NT2/D1 (cell line): ENCODE measurements around the gene TMCO4.

Source experiments
- DNase-seq: peaks from one replicate; pipeline ENCODE4 v3.0.0-alpha.2; 2011; ENCODE audit warnings: low read depth, low spot score
- H3K27me3 ChIP-seq: 2 replicates; pipeline ENCODE4 v1.6.0; 2011; ENCODE audit warnings: mild to moderate bottlenecking; ENCODE audit not compliant: insufficient read length, insufficient read depth
- H3K36me3 ChIP-seq: 2 replicates; pipeline ENCODE4 v1.6.1; 2011; ENCODE audit warnings: mild to moderate bottlenecking, low read length, mixed read lengths; ENCODE audit not compliant: insufficient read depth, insufficient read length
- H3K4me1 ChIP-seq: 2 replicates; pipeline ENCODE4 v1.5.1; 2011; ENCODE audit not compliant: insufficient read depth, insufficient read length
- H3K4me3 ChIP-seq: 2 replicates; pipeline ENCODE4 v1.5.1; 2011; ENCODE audit warnings: low read depth; ENCODE audit not compliant: insufficient read length
- H3K9ac ChIP-seq: 2 replicates; pipeline ENCODE4 v1.6.0; 2011; ENCODE audit warnings: low read depth; ENCODE audit not compliant: insufficient read length
- H3K9me3 ChIP-seq: 2 replicates; pipeline ENCODE4 v1.5.1; 2011; ENCODE audit warnings: mild to moderate bottlenecking, low read length; ENCODE audit not compliant: insufficient read depth
- SUZ12 ChIP-seq: IDR thresholded peaks from 2 replicates; pipeline ENCODE4 v1.6.1; 2011; ENCODE audit not compliant: insufficient read length, insufficient read depth; ENCODE audit errors: extremely low read depth
- YY1 ChIP-seq: IDR thresholded peaks from 2 replicates; pipeline ENCODE4 v1.6.1; 2011; ENCODE audit not compliant: insufficient read length, insufficient read depth
- ZNF274 ChIP-seq: IDR thresholded peaks from 2 replicates; pipeline ENCODE4 v1.6.1; 2011; ENCODE audit warnings: mild to moderate bottlenecking, low read depth, low read length

The TMCO4 gene

DNA sequence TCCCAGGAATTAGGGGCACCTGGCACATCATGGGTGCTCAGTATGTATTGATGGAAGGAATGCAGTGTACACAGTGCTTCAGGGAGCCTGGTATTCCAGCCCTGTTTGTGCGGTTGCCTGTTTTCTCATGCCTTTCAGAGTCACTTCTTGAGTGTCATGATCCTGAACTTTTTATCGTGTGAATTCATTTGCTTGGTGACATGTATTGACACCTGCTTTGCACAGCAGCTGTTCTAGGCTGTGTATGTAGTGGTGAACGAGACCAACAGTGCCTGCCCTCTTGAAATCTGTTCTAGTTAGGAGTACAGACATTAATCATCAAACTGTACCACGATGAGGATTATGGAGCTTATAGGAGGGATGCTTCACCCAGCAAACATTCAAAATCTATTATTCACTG, 128.9 kb downstream of the TMCO4 start:
- no peaks in the 10 kb centered on the region for H3K4me1 ChIP-seq
- no peak for TF ChIP-seq SUZ12
- no peak for TF ChIP-seq ZNF274
- no peak overlapping the region for H3K4me3 ChIP-seq
- no peaks in the 10 kb centered on the region for H3K9me3 ChIP-seq
- H3K27me3 ChIP-seq, result peaks cover 21% of the 10 kb centered on the region
- no peak for DNase-seq
- no peaks in the 10 kb centered on the region for H3K36me3 ChIP-seq
- H3K9ac ChIP-seq, result no peak overlapping the region

DNA sequence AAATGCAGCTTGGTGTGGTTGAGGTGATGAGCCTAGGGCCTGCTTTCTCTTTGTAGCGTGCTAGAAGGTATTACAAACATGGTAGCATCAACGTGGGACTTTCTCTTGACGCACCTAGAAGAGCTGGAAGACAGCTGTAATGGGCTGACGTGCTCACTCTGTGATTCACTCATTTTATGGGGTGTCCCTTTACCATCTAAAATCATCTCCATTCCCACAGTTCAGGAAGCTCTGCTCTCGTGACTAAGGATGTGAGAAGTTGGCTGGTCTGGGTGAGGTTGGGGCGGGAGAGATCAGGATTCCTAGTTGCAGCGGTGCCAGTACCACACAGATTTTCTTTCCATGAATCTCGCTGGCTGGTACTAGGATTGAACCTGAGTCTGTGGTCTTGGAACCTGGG, 130.8 kb downstream of the TMCO4 start:
- no peak for DNase-seq
- no peaks in the 10 kb centered on the region for H3K9me3 ChIP-seq
- H3K36me3 ChIP-seq, result no peaks in the 10 kb centered on the region
- H3K9ac ChIP-seq, result no peak overlapping the region
- no peak for TF ChIP-seq ZNF274
- no peak for TF ChIP-seq SUZ12
- TF ChIP-seq YY1, result no peak
- H3K4me1 ChIP-seq, result no peaks in the 10 kb centered on the region
- H3K4me3 ChIP-seq, result no peak overlapping the region
- peaks cover 22% of the 10 kb centered on the region for H3K27me3 ChIP-seq

GRCh38 chr1:19665496-19666465, 133.9 kb downstream of the TMCO4 start:
- no peaks in the 10 kb centered on the region for H3K9me3 ChIP-seq
- peak overlapping the region; percentile 74 for H3K9ac ChIP-seq
- H3K27me3 ChIP-seq, result peaks cover 23% of the 10 kb centered on the region
- H3K36me3 ChIP-seq, result no peaks in the 10 kb centered on the region
- H3K4me1 ChIP-seq, result no peaks in the 10 kb centered on the region
- peak overlapping the region; percentile 61 for H3K4me3 ChIP-seq
- DNase-seq, result no peak
- no peak for TF ChIP-seq ZNF274
- no peak for TF ChIP-seq YY1
- TF ChIP-seq SUZ12, result no peak

- Histone ChIP-seq H3K4me1 (no peaks in the 10 kb centered on the region), H3K4me3 (peak overlapping the region; percentile 61), H3K27me3 (peaks cover 23% of the 10 kb centered on the region), H3K9me3 (no peaks in the 10 kb centered on the region), H3K9ac (peak overlapping the region; percentile 74), H3K36me3 (no peaks in the 10 kb centered on the region)
- no peak for TF ChIP-seq SUZ12
- no peak for TF ChIP-seq ZNF274
- no peak for TF ChIP-seq YY1
- DNase-seq, result no peak
Measured at GRCh38 chr1:19665186-19665495, 134.6 kb downstream of the TMCO4 start.

DNA sequence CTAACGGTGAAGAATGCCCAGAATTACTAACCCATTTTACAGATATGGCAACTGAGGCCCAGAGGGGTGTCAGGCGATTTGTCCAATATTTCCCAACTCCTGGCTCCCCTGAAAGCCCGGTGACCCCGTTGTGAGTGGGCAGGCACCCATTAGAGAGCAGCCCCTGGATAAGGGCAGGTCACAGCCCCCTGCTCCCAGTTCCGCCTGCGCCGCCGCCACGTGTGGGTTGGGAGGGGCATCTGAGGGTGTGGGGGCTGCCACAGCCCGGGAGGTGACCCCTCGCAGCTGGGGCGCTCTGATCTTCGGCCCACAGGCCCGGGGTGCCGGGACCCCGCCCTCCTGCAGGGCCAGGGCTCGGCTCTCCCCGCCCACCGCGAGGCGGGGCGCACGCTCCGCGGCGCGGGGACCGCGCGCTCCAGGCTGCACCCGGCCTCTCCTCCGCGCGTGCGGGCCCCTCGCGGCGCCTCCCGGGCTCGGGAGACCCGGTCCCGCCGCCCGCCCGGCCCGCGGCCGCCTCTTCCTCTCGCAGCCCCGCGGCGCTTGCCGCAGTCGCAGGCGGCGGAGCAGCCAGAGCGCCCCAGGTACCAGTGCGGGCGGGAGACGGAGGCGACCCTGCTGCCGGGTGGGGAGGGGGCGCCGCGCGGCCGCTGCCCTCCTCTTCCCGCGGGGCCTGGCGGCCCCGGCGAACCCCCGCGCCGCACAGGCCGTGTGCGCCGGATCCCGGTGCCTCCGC, 135.1 kb downstream of the TMCO4 start, which contains the start of gene HTR6:
Gene HTR6 (plus strand): TSS at position 423 of the 733 bp plus-strand sequence. CDS start 879 bp downstream, outside the sequence.
- Histone ChIP-seq H3K9me3 (no peaks in the 10 kb centered on the region), H3K27me3 (peaks cover 23% of the 10 kb centered on the region), H3K4me3 (peak within 1 kb of the TSS; percentile 61), H3K4me1 (no peaks in the 10 kb centered on the region), H3K36me3 (no peaks in the 10 kb centered on the region), H3K9ac (peak within 1 kb of the TSS; percentile 74)
- DNase-seq, result no peak
- TF ChIP-seq SUZ12, result no peak

GRCh38 chr1:19662313-19662712, 137.4 kb downstream of the TMCO4 start:
- H3K9ac ChIP-seq, result no peak overlapping the region
- TF ChIP-seq SUZ12, result no peak
- no peak for TF ChIP-seq ZNF274
- no peak for TF ChIP-seq YY1

DNA sequence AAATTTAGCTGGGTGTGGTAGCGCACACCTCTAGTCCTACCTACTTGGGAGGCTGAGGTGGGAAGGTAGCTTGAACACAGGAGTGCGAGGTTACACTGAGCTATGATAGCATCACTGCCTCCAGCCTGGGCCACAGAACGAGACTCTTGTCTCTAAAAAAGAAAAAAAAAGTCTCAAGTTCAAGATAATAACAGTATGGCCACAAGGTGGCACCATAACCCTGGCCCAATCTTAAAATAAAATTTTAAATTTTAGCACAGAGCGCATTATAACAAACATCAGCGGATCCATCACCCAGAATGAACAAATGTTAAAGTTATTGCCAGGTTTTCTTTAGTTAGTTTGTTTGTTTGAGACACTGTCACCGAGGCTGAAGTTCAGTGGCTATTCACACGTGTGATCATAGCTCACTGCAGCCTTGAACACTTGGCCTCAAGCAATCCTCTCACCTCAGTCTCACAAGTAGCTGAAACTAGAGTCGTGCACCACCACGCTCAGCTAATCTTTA, 137.9 kb downstream of the TMCO4 start:
- Histone ChIP-seq H3K27me3 (peaks cover 23% of the 10 kb centered on the region), H3K36me3 (no peaks in the 10 kb centered on the region), H3K9me3 (no peaks in the 10 kb centered on the region), H3K4me3 (no peak overlapping the region), H3K4me1 (peaks cover 7% of the 10 kb centered on the region), H3K9ac (no peak overlapping the region)
- TF ChIP-seq ZNF274 (no peak), YY1 (no peak), SUZ12 (no peak)
- DNase-seq, result no peak

More at GRCh38 chr1:19662313-19662712, 137.4 kb downstream of the TMCO4 start:
- H3K36me3 ChIP-seq, result no peaks in the 10 kb centered on the region
- H3K9me3 ChIP-seq, result no peaks in the 10 kb centered on the region
- peaks cover 23% of the 10 kb centered on the region for H3K27me3 ChIP-seq
- no peak for DNase-seq
- no peak overlapping the region for H3K4me3 ChIP-seq
- H3K4me1 ChIP-seq, result peaks cover 7% of the 10 kb centered on the region
